Upper lobe of right lung (tissue), 1 donor: Measurements from ENCODE around the gene SPI1. TPM values are rescaled to one million over a fixed set of nuclear protein-coding genes. Genes with fewer than 3 reads are reported as not detected.
A peak's percentile ranks its signal among the peaks of the same experiment; 100 is the strongest.

Experiments used
- ATAC-seq: fragments of 200-7000 bp; cut with Tn5 transposase; one replicate; pipeline ENCODE4 v1.9.1; 2020; ENCODE audit warnings: mild to moderate bottlenecking, moderate library complexity
- DNase-seq: peaks from one replicate; pipeline ENCODE4 v3.0.0-alpha.2; 2020
- H3K27ac ChIP-seq: fragments of 200-600 bp; one replicate; pipeline ENCODE4 v1.8.0; 2022
- H3K27me3 ChIP-seq: fragments of 200-600 bp; one replicate; pipeline ENCODE4 v1.8.0; 2022; ENCODE audit warnings: mild to moderate bottlenecking
- H3K36me3 ChIP-seq: fragments of 200-600 bp; one replicate; pipeline ENCODE4 v1.8.0; 2022
- H3K4me1 ChIP-seq: fragments of 200-600 bp; one replicate; pipeline ENCODE4 v1.8.0; 2022
- H3K4me3 ChIP-seq: fragments of 200-600 bp; one replicate; pipeline ENCODE4 v1.8.0; 2022; ENCODE audit warnings: mild to moderate bottlenecking
- H3K9me3 ChIP-seq: fragments of 200-600 bp; one replicate; pipeline ENCODE4 v1.8.0; 2022
- CTCF ChIP-seq: fragments of 200-600 bp; IDR thresholded peaks from one replicate; pipeline ENCODE4 v1.8.0; 2022; ENCODE audit warnings: antibody characterized with exemption
- intact Hi-C: fragments of 100-400 bp; cut with DNase I; formaldehyde crosslinking; loops from one replicate; pipeline ENCODE4 v1.11.0; 2022
- total RNA-seq: library from RNA; stranded (reverse); fragmentation: NEBNext Ultra II Directional; extraction: Animal tissue kit (Norgen Biotek cat#: 25700); gene quantifications from one replicate; pipeline ENCODE4 v1.2.1, GENCODE V29; 2021
- donor health status: DM: no; HTN: yes; CAD: no; lungs with severe emphysema.

The SPI1 gene
- total RNA-seq, 1 donor from 2014 or later: 168 TPM

GRCh38 chr11:47394322-47395222 lies 16.2 kb upstream of the SPI1 start:
- DNase-seq: peak; percentile 85
- Histone ChIP-seq H3K27me3 (no peaks in the 10 kb centered on the region), H3K4me1 (peaks cover 26% of the 10 kb centered on the region), H3K36me3 (no peaks in the 10 kb centered on the region), H3K9me3 (no peaks in the 10 kb centered on the region), H3K4me3 (peak overlapping the region; percentile 25), H3K27ac (peak overlapping the region; percentile 95)
- intact Hi-C loops: no loop called here
- peak; percentile 70 for ATAC-seq
- no peak for TF ChIP-seq CTCF

- Histone ChIP-seq H3K4me3 (peak overlapping the region; percentile 25), H3K36me3 (no peaks in the 10 kb centered on the region), H3K27me3 (no peaks in the 10 kb centered on the region), H3K9me3 (no peaks in the 10 kb centered on the region), H3K27ac (peak overlapping the region; percentile 95), H3K4me1 (peaks cover 23% of the 10 kb centered on the region)
- intact Hi-C loops: no loop called here
- DNase-seq (peak; percentile 79), ATAC-seq (peak; percentile 48)
- TF ChIP-seq CTCF: no peak
Measured at GRCh38 chr11:47394050-47394321, 15.6 kb upstream of the SPI1 start.

GRCh38 chr11:47393163-47394049 lies 15.1 kb upstream of the SPI1 start:
- no peaks in the 10 kb centered on the region for H3K9me3 ChIP-seq
- DNase-seq (peak; percentile 76), ATAC-seq (peak; percentile 8)
- intact Hi-C loops: no loop called here
- TF ChIP-seq CTCF: no peak
- no peaks in the 10 kb centered on the region for H3K27me3 ChIP-seq
- H3K27ac ChIP-seq: peak overlapping the region; percentile 95
- peak overlapping the region; percentile 25 for H3K4me3 ChIP-seq
- no peaks in the 10 kb centered on the region for H3K36me3 ChIP-seq
- H3K4me1 ChIP-seq: peaks cover 27% of the 10 kb centered on the region

GRCh38 chr11:47392546-47393162 lies 14.3 kb upstream of the SPI1 start:
- ATAC-seq (no peak), DNase-seq (no peak)
- Histone ChIP-seq H3K4me3 (no peak overlapping the region), H3K27me3 (no peaks in the 10 kb centered on the region), H3K9me3 (no peaks in the 10 kb centered on the region), H3K36me3 (no peaks in the 10 kb centered on the region), H3K27ac (peak overlapping the region; percentile 95), H3K4me1 (peaks cover 29% of the 10 kb centered on the region)
- intact Hi-C loops: no loop called here
- no peak for TF ChIP-seq CTCF

GRCh38 chr11:47391711-47392432 lies 13.5 kb upstream of the SPI1 start:
- Histone ChIP-seq H3K27me3 (no peaks in the 10 kb centered on the region), H3K36me3 (no peaks in the 10 kb centered on the region), H3K4me1 (peaks cover 29% of the 10 kb centered on the region), H3K27ac (peak overlapping the region; percentile 72), H3K4me3 (no peak overlapping the region), H3K9me3 (no peaks in the 10 kb centered on the region)
- intact Hi-C loops: no loop called here
- DNase-seq (no peak), ATAC-seq (no peak)
- TF ChIP-seq CTCF: no peak
